SK-N-SH treated with all-trans-retinoic acid at 6 μM for 48 hours (cell line): ENCODE results near the gene BCKDHB.
A peak's percentile ranks its signal among the peaks of the same experiment; 100 is the strongest.

Experiments
- ATAC-seq: fragments of 200-7000 bp; cut with Tn5 transposase; 3 replicates; pipeline ENCODE4 v1.9.1; 2020; ENCODE audit warnings: mild to moderate bottlenecking, moderate library complexity
- ARNTL ChIP-seq: fragments of 450-650 bp; formaldehyde crosslinking; IDR thresholded peaks from 2 replicates; pipeline ENCODE4 v1.5.0; 2020; ENCODE audit warnings: low read depth, mild to moderate bottlenecking, moderate library complexity, borderline replicate concordance
- ESRRG ChIP-seq: fragments of 250-450 bp; sonication (Bioruptor Pico); IDR thresholded peaks from 2 replicates; pipeline ENCODE4 v1.6.1; 2021; ENCODE audit warnings: mild to moderate bottlenecking
- GLIS3 ChIP-seq: fragments of 250-450 bp; sonication (Bioruptor Pico); IDR thresholded peaks from 2 replicates; pipeline ENCODE4 v1.5.0; 2020; ENCODE audit warnings: mild to moderate bottlenecking, moderate library complexity
- PPARA ChIP-seq: fragments of 250-450 bp; sonication (Bioruptor Pico); IDR thresholded peaks from 2 replicates; pipeline ENCODE4 v1.5.0; 2020; ENCODE audit warnings: mild to moderate bottlenecking, borderline replicate concordance
- RARB ChIP-seq: fragments of 250-450 bp; sonication (Bioruptor Pico); IDR thresholded peaks from 2 replicates; pipeline ENCODE4 v1.8.0; 2021; ENCODE audit warnings: mild to moderate bottlenecking, moderate library complexity
- SNAI2 ChIP-seq: fragments of 250-450 bp; sonication (Bioruptor Pico); IDR thresholded peaks from 2 replicates; pipeline ENCODE4 v1.5.0; 2020; ENCODE audit warnings: mild to moderate bottlenecking, moderate library complexity
- TCF4 ChIP-seq: fragments of 250-450 bp; sonication (Bioruptor Pico); IDR thresholded peaks from 2 replicates; pipeline ENCODE4 v1.8.0; 2021; ENCODE audit warnings: mild to moderate bottlenecking, moderate library complexity, borderline replicate concordance
- TOX ChIP-seq: fragments of 250-450 bp; sonication (Bioruptor Pico); IDR thresholded peaks from 2 replicates; pipeline ENCODE4 v1.8.0; 2021; ENCODE audit warnings: mild to moderate bottlenecking, moderate library complexity, borderline replicate concordance
- ZC3H10 ChIP-seq: fragments of 250-450 bp; sonication (Bioruptor Pico); IDR thresholded peaks from 2 replicates; pipeline ENCODE4 v1.5.1; 2021; ENCODE audit warnings: mild to moderate bottlenecking, moderate library complexity
- ZFP3 ChIP-seq: fragments of 250-450 bp; sonication (Bioruptor Pico); IDR thresholded peaks from 2 replicates; pipeline ENCODE4 v1.5.0; 2020; ENCODE audit warnings: mild to moderate bottlenecking, moderate library complexity
- ZFP30 ChIP-seq: fragments of 450-650 bp; formaldehyde crosslinking; IDR thresholded peaks from 2 replicates; pipeline ENCODE4 v1.5.0; 2022; ENCODE audit warnings: mild to moderate bottlenecking, moderate library complexity
- ZNF565 ChIP-seq: fragments of 450-650 bp; formaldehyde crosslinking; conservative IDR thresholded peaks from 2 replicates; pipeline ENCODE4 v1.5.0; 2020; ENCODE audit warnings: low read depth, mild to moderate bottlenecking, moderate library complexity
- ZNF70 ChIP-seq: fragments of 450-650 bp; formaldehyde crosslinking; IDR thresholded peaks from 2 replicates; pipeline ENCODE4 v1.5.0; 2020; ENCODE audit warnings: mild to moderate bottlenecking, moderate library complexity
- ZNF8 ChIP-seq: fragments of 450-650 bp; formaldehyde crosslinking; IDR thresholded peaks from 2 replicates; pipeline ENCODE4 v1.5.0; 2020; ENCODE audit warnings: mild to moderate bottlenecking, moderate library complexity
- TF ChIP-seq, protein P1 (sequence below): fragments of 250-450 bp; sonication (Bioruptor Pico); IDR thresholded peaks from 2 replicates; pipeline ENCODE4 v1.5.0; 2020; ENCODE audit warnings: mild to moderate bottlenecking, moderate library complexity
- TF ChIP-seq, protein P2 (sequence below): fragments of 250-450 bp; sonication (Bioruptor Pico); IDR thresholded peaks from 2 replicates; pipeline ENCODE4 v1.5.1; 2021; ENCODE audit warnings: mild to moderate bottlenecking, moderate library complexity
- TF ChIP-seq, protein P3 (sequence below): fragments of 250-450 bp; sonication (Bioruptor Pico); IDR thresholded peaks from 2 replicates; pipeline ENCODE4 v1.8.0; 2021; ENCODE audit warnings: low read depth, mild to moderate bottlenecking, moderate library complexity, borderline replicate concordance
- TF ChIP-seq, protein P4 (sequence below): fragments of 250-450 bp; sonication (Bioruptor Pico); IDR thresholded peaks from 2 replicates; pipeline ENCODE4 v1.5.1; 2020; ENCODE audit warnings: low read depth, mild to moderate bottlenecking, moderate library complexity
- TF ChIP-seq, protein P5 (sequence below): fragments of 250-450 bp; sonication (Bioruptor Pico); IDR thresholded peaks from 2 replicates; pipeline ENCODE4 v1.8.0; 2020; ENCODE audit warnings: mild to moderate bottlenecking, moderate library complexity, borderline replicate concordance

Gene BCKDHB

DNA sequence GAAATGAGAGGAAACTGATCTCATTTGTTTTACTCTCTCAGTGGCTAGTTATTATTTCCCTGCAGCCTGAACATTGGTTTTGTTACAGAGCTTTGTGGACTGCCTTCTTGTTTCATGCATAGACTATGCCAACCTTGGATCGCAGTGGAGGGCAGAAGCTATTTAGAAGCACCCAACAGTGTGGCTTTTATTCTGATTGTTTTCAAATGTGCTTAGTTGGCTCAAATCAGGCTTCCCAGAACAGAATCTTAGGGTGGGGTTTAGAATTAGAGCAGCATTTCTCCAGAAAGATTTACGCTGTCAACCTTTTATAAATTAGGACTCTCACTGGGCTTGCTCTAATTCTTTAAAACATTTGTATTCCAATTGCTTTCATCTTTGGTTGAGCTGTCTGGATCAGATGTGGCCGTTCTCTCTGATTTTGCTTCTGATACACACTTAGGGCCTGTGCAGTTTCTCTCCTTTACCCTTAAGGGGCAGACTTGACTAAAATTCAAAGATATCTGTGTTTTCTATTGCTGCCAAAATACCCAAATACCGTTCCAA is 210.3 kb downstream of the BCKDHB start:
- peak; percentile 39; the same call in 1 of the 3 replicates for ATAC-seq
- TF ChIP-seq TCF4 (CRISPR knock-in tag) = no peak
- no peak for TF ChIP-seq TOX (CRISPR knock-in tag)
- TF ChIP-seq, protein P1, sequence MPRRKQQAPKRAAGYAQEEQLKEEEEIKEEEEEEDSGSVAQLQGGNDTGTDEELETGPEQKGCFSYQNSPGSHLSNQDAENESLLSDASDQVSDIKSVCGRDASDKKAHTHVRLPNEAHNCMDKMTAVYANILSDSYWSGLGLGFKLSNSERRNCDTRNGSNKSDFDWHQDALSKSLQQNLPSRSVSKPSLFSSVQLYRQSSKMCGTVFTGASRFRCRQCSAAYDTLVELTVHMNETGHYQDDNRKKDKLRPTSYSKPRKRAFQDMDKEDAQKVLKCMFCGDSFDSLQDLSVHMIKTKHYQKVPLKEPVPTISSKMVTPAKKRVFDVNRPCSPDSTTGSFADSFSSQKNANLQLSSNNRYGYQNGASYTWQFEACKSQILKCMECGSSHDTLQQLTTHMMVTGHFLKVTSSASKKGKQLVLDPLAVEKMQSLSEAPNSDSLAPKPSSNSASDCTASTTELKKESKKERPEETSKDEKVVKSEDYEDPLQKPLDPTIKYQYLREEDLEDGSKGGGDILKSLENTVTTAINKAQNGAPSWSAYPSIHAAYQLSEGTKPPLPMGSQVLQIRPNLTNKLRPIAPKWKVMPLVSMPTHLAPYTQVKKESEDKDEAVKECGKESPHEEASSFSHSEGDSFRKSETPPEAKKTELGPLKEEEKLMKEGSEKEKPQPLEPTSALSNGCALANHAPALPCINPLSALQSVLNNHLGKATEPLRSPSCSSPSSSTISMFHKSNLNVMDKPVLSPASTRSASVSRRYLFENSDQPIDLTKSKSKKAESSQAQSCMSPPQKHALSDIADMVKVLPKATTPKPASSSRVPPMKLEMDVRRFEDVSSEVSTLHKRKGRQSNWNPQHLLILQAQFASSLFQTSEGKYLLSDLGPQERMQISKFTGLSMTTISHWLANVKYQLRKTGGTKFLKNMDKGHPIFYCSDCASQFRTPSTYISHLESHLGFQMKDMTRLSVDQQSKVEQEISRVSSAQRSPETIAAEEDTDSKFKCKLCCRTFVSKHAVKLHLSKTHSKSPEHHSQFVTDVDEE (CRISPR knock-in tag) = no peak
- no peak for TF ChIP-seq ESRRG (CRISPR knock-in tag)
- no peak for TF ChIP-seq PPARA
- TF ChIP-seq, protein P2, sequence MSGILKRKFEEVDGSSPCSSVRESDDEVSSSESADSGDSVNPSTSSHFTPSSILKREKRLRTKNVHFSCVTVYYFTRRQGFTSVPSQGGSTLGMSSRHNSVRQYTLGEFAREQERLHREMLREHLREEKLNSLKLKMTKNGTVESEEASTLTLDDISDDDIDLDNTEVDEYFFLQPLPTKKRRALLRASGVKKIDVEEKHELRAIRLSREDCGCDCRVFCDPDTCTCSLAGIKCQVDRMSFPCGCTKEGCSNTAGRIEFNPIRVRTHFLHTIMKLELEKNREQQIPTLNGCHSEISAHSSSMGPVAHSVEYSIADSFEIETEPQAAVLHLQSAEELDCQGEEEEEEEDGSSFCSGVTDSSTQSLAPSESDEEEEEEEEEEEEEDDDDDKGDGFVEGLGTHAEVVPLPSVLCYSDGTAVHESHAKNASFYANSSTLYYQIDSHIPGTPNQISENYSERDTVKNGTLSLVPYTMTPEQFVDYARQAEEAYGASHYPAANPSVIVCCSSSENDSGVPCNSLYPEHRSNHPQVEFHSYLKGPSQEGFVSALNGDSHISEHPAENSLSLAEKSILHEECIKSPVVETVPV (CRISPR knock-in tag) = no peak
- TF ChIP-seq ZFP3 (CRISPR knock-in tag) = no peak
- TF ChIP-seq, protein P3, sequence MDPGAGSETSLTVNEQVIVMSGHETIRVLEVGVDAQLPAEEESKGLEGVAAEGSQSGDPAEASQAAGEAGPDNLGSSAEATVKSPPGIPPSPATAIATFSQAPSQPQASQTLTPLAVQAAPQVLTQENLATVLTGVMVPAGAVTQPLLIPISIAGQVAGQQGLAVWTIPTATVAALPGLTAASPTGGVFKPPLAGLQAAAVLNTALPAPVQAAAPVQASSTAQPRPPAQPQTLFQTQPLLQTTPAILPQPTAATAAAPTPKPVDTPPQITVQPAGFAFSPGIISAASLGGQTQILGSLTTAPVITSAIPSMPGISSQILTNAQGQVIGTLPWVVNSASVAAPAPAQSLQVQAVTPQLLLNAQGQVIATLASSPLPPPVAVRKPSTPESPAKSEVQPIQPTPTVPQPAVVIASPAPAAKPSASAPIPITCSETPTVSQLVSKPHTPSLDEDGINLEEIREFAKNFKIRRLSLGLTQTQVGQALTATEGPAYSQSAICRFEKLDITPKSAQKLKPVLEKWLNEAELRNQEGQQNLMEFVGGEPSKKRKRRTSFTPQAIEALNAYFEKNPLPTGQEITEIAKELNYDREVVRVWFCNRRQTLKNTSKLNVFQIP (CRISPR knock-in tag) = no peak
- TF ChIP-seq GLIS3 (CRISPR knock-in tag) = no peak
- no peak for TF ChIP-seq ZC3H10
- TF ChIP-seq, protein P4, sequence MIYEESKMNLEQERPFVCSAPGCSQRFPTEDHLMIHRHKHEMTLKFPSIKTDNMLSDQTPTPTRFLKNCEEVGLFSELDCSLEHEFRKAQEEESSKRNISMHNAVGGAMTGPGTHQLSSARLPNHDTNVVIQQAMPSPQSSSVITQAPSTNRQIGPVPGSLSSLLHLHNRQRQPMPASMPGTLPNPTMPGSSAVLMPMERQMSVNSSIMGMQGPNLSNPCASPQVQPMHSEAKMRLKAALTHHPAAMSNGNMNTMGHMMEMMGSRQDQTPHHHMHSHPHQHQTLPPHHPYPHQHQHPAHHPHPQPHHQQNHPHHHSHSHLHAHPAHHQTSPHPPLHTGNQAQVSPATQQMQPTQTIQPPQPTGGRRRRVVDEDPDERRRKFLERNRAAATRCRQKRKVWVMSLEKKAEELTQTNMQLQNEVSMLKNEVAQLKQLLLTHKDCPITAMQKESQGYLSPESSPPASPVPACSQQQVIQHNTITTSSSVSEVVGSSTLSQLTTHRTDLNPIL (CRISPR knock-in tag) = no peak
- no peak for TF ChIP-seq ZNF8 (CRISPR knock-in tag)
- TF ChIP-seq ARNTL (CRISPR knock-in tag) = no peak
- TF ChIP-seq SNAI2 (CRISPR knock-in tag) = no peak
- TF ChIP-seq, protein P5, sequence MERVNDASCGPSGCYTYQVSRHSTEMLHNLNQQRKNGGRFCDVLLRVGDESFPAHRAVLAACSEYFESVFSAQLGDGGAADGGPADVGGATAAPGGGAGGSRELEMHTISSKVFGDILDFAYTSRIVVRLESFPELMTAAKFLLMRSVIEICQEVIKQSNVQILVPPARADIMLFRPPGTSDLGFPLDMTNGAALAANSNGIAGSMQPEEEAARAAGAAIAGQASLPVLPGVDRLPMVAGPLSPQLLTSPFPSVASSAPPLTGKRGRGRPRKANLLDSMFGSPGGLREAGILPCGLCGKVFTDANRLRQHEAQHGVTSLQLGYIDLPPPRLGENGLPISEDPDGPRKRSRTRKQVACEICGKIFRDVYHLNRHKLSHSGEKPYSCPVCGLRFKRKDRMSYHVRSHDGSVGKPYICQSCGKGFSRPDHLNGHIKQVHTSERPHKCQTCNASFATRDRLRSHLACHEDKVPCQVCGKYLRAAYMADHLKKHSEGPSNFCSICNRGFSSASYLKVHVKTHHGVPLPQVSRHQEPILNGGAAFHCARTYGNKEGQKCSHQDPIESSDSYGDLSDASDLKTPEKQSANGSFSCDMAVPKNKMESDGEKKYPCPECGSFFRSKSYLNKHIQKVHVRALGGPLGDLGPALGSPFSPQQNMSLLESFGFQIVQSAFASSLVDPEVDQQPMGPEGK (CRISPR knock-in tag) = no peak

DNA sequence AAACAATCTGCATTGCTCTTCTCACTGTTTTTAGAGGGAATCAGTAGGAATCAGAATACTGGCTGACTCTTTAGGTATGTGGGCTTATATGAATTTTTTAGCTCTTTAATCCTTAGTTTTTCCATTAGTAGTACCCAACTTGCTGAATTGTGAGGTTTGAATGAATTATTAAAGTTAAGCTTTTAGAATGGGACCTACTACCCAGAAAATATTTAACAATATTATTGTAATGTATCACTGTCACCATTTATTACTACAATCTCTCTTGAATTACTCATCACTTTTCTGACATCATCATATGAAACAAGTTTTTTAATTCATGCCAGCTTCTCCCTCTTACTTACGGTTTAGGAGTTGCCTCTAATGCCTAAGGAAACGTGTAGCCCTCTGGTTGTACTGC is 212.7 kb downstream of the BCKDHB start:
- ATAC-seq = peak; percentile 19; the same call in 1 of the 3 replicates

More for the DNA sequence above, 212.7 kb downstream of the BCKDHB start:
- TF ChIP-seq, protein P4 (CRISPR knock-in tag) = no peak
- TF ChIP-seq, protein P5 (CRISPR knock-in tag) = no peak
- TF ChIP-seq ZFP3 (CRISPR knock-in tag) (no peak), ZC3H10 (no peak), TCF4 (CRISPR knock-in tag) (no peak), ZNF70 (no peak), ZNF565 (CRISPR knock-in tag) (no peak), RARB (CRISPR knock-in tag) (no peak), ZFP30 (CRISPR knock-in tag) (no peak)
- TF ChIP-seq, protein P1 (CRISPR knock-in tag) = no peak
